Measurements from ENCODE around the gene SERPINF2.
"Not testable (repeated sequence)": the region's sequence is repeated elsewhere in the genome, so short reads cannot be mapped to it uniquely, and the experiment has no call there.

The SERPINF2 gene

GRCh38 chr17:1707107-1707506 is 35.6 kb upstream of the SERPINF2 start:
- Histone ChIP-seq H3K27ac (ENCODE audit: low read depth, low read length, poor library complexity, severe bottlenecking) (no peak overlapping the region), H3K4me1 (ENCODE audit: insufficient read depth, low read length, severe bottlenecking) (peaks cover 6% of the 10 kb centered on the region), H4K20me1 (ENCODE audit: insufficient read depth, low read length) (no peaks in the 10 kb centered on the region), H2AFZ (ENCODE audit: low read length) (no peak overlapping the region), H3K9me2 (ENCODE audit: low read depth, low read length) (no peaks in the 10 kb centered on the region), H3K27me3 (ENCODE audit: insufficient read depth, low read length) (peaks cover 9% of the 10 kb centered on the region), H3K36me3 (ENCODE audit: insufficient read depth, low read length) (no peaks in the 10 kb centered on the region), H3K79me2 (ENCODE audit: insufficient read depth, low read length) (no peaks in the 10 kb centered on the region), H3K9ac (ENCODE audit: low read length) (no peak overlapping the region), H3K4me3 (ENCODE audit: low read depth, low read length, poor library complexity, severe bottlenecking) (no peak overlapping the region), H3F3A (ENCODE audit: insufficient read depth, low read length) (0 out of 2 replicates have a peak, but pooled peaks cover 4% of the 10 kb centered on the region), H3K4me2 (ENCODE audit: low read length) (no peak overlapping the region), H3K9me3 (ENCODE audit: low read length) (no peaks in the 10 kb centered on the region)
- TF ChIP-seq, protein P1, sequence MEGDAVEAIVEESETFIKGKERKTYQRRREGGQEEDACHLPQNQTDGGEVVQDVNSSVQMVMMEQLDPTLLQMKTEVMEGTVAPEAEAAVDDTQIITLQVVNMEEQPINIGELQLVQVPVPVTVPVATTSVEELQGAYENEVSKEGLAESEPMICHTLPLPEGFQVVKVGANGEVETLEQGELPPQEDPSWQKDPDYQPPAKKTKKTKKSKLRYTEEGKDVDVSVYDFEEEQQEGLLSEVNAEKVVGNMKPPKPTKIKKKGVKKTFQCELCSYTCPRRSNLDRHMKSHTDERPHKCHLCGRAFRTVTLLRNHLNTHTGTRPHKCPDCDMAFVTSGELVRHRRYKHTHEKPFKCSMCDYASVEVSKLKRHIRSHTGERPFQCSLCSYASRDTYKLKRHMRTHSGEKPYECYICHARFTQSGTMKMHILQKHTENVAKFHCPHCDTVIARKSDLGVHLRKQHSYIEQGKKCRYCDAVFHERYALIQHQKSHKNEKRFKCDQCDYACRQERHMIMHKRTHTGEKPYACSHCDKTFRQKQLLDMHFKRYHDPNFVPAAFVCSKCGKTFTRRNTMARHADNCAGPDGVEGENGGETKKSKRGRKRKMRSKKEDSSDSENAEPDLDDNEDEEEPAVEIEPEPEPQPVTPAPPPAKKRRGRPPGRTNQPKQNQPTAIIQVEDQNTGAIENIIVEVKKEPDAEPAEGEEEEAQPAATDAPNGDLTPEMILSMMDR (IDR thresholded peaks at IDR 0.05; ENCODE audit: low read length) = no peak
- no peak for TF ChIP-seq EZH2 (IDR thresholded peaks at IDR 0.05; ENCODE audit: borderline replicate concordance, low read length)

GRCh38 chr17:1708791-1709346 is 33.8 kb upstream of the SERPINF2 start:
- not testable (repeated sequence) for H3K27ac ChIP-seq (ENCODE audit: low read depth, low read length, poor library complexity, severe bottlenecking); H3K79me2 ChIP-seq (ENCODE audit: insufficient read depth, low read length); H3K27me3 ChIP-seq (ENCODE audit: insufficient read depth, low read length); H4K20me1 ChIP-seq (ENCODE audit: insufficient read depth, low read length); H3K4me2 ChIP-seq (ENCODE audit: low read length); H3K4me3 ChIP-seq (ENCODE audit: low read depth, low read length, poor library complexity, severe bottlenecking); H3K36me3 ChIP-seq (ENCODE audit: insufficient read depth, low read length); H3F3A ChIP-seq (ENCODE audit: insufficient read depth, low read length); H3K4me1 ChIP-seq (ENCODE audit: insufficient read depth, low read length, severe bottlenecking); H3K9me2 ChIP-seq (ENCODE audit: low read depth, low read length); H2AFZ ChIP-seq (ENCODE audit: low read length); H3K9me3 ChIP-seq (ENCODE audit: low read length); H3K9ac ChIP-seq (ENCODE audit: low read length)

GRCh38 chr17:1709403-1709951 is 33.2 kb upstream of the SERPINF2 start:
- H3K9me3 ChIP-seq (ENCODE audit: low read length) = no peaks in the 10 kb centered on the region
- 0 out of 2 replicates have a peak, but pooled peaks cover 4% of the 10 kb centered on the region for H3F3A ChIP-seq (ENCODE audit: insufficient read depth, low read length)
- peaks cover 6% of the 10 kb centered on the region for H3K4me1 ChIP-seq (ENCODE audit: insufficient read depth, low read length, severe bottlenecking)
- H3K9me2 ChIP-seq (ENCODE audit: low read depth, low read length) = no peaks in the 10 kb centered on the region
- H4K20me1 ChIP-seq (ENCODE audit: insufficient read depth, low read length) = no peaks in the 10 kb centered on the region
- H3K79me2 ChIP-seq (ENCODE audit: insufficient read depth, low read length) = no peaks in the 10 kb centered on the region
- H3K36me3 ChIP-seq (ENCODE audit: insufficient read depth, low read length) = no peaks in the 10 kb centered on the region
- H3K27me3 ChIP-seq (ENCODE audit: insufficient read depth, low read length) = peaks cover 4% of the 10 kb centered on the region; the same call in 1 of the 2 replicates
- no peak overlapping the region for H2AFZ ChIP-seq (ENCODE audit: low read length)
- H3K9ac ChIP-seq (ENCODE audit: low read length) = no peak overlapping the region
- no peak for TF ChIP-seq EZH2 (IDR thresholded peaks at IDR 0.05; ENCODE audit: borderline replicate concordance, low read length)
- TF ChIP-seq, protein P1 (IDR thresholded peaks at IDR 0.05; ENCODE audit: low read length) = no peak
- H3K4me2 ChIP-seq (ENCODE audit: low read length) = no peak overlapping the region
- no peak overlapping the region for H3K4me3 ChIP-seq (ENCODE audit: low read depth, low read length, poor library complexity, severe bottlenecking)
- no peak overlapping the region for H3K27ac ChIP-seq (ENCODE audit: low read depth, low read length, poor library complexity, severe bottlenecking)
